PC-9 (cell line): ENCODE data around the gene HPS3.

Source experiments
- EZH2 ChIP-seq: fragments of 200-600 bp; sonication (generic); IDR thresholded peaks from 2 replicates; pipeline ENCODE4 v1.8.0; 2017; ENCODE audit warnings: antibody characterized with exemption, low read depth
- TF ChIP-seq, protein P1 (sequence below): fragments of 200-600 bp; sonication (generic); conservative IDR thresholded peaks from 2 replicates; pipeline ENCODE4 v1.6.1; 2017; ENCODE audit warnings: mixed run types, antibody characterized with exemption, mild to moderate bottlenecking, moderate library complexity

DNA sequence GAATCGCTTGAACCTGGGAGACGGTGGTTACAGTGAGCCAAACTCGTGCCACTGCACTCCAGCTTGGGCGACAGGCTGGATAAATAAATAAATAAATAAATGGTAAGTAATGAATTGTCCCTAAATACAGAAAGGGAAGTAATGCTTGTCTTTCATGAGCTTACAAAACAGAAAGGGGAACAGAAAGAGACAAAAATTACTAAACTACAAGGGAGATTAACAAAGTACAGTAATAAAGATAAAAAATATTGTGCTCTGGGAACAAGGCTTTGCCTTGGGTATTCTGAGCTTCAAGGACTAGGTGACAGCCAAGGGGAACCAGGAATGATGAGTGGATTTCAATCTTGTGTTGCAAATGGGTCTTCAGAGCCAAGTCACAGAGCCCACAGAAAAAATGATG is 34.0 kb upstream of the HPS3 start:
- TF ChIP-seq EZH2: no peak
- TF ChIP-seq, protein P1, sequence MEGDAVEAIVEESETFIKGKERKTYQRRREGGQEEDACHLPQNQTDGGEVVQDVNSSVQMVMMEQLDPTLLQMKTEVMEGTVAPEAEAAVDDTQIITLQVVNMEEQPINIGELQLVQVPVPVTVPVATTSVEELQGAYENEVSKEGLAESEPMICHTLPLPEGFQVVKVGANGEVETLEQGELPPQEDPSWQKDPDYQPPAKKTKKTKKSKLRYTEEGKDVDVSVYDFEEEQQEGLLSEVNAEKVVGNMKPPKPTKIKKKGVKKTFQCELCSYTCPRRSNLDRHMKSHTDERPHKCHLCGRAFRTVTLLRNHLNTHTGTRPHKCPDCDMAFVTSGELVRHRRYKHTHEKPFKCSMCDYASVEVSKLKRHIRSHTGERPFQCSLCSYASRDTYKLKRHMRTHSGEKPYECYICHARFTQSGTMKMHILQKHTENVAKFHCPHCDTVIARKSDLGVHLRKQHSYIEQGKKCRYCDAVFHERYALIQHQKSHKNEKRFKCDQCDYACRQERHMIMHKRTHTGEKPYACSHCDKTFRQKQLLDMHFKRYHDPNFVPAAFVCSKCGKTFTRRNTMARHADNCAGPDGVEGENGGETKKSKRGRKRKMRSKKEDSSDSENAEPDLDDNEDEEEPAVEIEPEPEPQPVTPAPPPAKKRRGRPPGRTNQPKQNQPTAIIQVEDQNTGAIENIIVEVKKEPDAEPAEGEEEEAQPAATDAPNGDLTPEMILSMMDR: no peak
